HG03045 (cell line): Measurements from ENCODE around the gene RIIAD1.
"Not testable (repeated sequence)": the region's sequence is repeated elsewhere in the genome, so short reads cannot be mapped to it uniquely, and the experiment has no call there.

Experiments
- ATAC-seq: cut with Tn5 transposase; IDR thresholded peaks from one replicate; pipeline ENCODE4 v1.9.1; 2021; ENCODE audit warnings: mild to moderate bottlenecking, moderate library complexity; ENCODE audit not compliant: unreplicated experiment

RIIAD1 gene

DNA sequence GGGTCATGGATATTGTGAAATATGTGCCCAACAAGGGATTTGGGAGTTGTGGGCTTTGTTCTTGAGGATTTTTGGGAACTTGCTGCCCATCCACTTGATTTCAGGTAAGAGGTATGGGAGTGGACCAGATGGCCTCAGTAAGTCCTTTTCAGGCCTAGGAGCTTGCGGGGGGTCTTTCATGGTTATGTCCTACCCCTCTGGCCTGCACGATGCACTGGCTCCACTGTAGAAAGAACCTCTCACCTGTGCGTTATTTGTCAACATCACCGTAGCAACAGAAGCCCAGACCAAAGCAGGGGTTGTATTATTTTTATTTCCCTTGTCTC, 8.6 kb downstream of the RIIAD1 start:
- ATAC-seq, result no peak

DNA sequence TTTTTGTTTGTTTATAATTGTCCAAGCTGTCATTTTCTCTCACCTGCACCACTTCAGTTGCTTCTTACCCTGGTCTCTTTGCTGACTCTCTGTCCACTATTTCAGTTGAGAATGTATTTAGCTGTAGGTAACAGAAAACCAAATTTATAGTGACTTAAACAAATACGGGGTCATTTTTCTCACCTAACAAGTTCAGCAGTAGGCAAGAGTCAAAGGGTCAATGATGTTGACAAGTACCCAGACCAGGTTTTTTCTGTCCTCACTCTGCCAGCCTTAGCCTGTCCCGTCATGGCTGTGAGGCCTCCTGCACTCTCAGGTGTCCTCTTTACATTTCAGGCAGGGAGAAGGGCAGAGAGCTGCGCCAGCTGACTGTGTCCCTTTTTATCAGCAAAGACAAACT, 11.8 kb downstream of the RIIAD1 start:
- ATAC-seq, result no peak

DNA sequence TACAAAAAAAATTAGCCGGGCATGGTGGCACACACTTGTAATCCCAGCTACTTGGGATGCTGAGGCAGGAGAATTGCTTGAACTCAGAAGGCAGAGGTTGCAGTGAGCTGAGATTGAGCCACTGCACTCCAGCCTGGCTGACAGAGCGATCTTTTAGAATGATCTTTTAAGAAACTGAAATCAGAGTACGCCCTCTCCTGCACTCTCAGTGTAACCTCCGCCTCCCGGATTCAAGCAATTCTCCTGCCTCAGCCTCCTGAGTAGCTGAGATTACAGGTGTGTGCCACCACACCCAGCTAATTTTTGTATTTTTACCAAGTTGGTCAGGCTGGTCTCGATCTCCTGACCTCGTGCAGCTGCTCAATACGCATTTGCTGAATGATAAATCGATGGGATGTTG, 12.7 kb downstream of the RIIAD1 start:
- ATAC-seq, result not testable (repeated sequence)

DNA sequence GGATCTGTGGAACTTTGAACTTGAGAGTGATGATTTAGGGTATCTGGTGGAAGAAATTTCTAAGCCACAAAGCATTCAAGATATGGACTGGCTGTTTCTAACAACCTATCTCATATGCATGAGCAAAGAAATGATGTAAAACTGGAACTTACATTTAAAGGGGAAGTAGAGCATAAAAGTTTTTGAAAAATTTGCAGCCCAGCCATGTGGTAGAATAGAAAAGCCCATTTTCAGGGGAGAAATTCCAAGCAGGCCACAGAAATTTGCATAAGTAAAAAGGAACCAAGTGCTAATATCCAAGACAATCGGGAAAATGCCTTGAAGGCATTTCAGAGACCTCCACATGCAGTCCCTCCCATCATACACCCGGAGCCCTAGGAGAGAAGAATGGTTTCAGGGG, 15.7 kb downstream of the RIIAD1 start:
- ATAC-seq, result no peak

DNA sequence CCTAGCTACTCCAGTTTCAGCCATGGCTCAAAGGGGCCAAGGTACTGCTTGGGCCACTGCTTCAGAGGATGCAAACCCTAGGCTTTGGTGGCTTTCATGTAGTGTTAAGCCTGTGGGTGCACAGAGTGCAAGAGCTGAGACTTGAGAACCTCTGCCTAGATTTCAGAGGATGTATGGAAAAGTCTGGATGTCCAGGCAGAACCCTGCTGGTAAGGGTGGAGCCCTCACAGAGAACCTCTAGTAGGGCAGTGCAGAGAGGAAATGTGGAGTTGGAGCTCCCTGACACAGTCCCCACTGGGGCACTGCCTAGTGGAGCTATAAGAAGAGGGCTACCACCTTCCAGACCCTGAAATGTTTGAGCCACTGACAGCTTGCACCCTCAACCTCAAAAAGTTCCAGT, 16.2 kb downstream of the RIIAD1 start:
- no peak for ATAC-seq

DNA sequence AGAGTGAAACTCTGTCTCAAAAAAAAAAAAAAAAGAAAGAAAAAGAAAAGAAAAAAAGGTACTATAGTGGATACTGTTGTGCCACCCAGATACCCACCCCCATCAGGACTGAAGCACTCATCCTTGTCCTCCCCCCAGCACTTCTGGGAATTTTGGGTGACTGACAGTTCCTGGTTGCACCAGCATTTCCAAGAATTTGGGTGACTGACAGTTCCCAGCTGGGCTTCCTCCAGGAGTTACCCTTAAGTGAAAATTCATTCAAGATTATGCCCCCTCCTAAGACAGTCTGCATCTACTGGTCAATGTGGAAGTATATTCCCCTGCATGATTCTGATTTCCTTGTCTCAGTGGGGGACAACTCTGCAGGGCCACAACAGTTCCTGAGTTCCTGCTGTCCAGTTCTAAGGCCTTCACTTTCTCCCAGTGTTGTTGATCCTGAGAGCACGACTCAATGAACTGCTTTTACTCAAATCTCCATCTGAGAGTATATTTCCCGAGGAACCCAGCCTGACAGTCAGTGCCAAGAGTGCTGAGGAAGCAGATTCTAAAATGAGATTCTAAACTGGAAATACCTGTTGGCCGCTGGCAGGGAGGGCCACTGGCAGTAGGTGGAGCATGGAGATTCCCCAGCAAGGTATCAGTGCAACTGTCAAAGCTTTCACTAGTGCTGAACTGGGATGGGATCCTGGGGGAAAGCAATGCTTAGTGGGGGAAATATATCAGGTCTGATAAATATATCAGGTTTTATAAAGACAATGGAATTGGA, 18.5 kb downstream of the RIIAD1 start:
- ATAC-seq, result no peak

DNA sequence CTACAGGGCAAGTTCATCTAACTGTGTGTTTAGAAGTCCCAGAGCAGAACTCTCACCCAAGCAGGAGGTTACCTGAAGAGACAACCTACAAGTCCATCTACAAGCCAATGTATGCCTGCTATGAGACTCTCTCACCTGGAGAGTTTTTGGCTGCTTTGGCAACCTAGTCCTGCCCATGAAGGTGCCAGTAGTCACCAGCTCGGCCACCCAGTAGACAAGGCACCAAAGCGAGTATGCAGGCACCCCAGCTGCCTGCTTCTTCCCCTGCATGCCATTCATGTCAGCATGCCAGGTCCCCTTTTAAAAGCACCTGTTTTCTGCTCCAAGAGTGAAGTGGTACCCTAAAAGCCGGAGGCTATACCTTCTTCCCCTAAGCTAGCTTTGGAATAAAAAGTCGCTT, 20.2 kb downstream of the RIIAD1 start:
- no peak for ATAC-seq

DNA sequence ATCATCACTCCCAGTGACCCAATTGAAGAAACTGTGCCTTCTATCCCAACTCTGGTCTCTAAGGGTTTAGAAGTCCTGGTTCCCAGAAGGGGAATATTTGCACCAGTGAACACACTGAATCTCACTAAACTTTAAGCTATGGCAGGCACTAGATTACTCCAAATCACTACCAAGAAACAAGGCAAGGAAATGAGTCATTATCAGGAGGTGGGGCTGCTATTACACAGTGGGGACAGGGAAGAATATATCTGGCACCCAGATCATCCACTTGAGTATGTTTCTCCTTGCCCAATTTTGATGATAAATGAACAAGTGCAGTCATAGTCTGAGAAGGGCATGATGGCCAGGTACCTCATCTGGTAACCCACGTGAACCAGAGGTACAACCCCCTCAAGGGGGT, 35.0 kb downstream of the RIIAD1 start:
- ATAC-seq, result no peak

DNA sequence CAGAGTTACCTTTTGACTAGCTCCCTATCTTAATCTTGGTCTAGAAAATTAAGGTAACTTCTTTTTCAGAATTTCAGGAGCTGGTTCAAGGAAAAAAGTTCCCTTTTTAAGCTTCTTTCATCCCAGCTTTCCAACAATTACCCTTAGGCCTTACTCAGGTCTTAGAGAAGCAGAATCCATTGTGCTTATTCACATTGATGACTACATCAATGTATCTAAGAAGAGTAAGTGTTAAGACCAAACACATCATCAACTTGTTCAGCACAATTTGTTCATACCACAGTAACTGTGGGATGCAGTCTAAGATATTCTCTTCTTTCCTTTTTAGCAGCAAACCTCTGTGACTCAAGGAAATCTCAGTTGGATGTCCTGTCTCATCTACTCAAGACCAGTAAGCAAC, 37.9 kb downstream of the RIIAD1 start:
- ATAC-seq, result no peak

DNA sequence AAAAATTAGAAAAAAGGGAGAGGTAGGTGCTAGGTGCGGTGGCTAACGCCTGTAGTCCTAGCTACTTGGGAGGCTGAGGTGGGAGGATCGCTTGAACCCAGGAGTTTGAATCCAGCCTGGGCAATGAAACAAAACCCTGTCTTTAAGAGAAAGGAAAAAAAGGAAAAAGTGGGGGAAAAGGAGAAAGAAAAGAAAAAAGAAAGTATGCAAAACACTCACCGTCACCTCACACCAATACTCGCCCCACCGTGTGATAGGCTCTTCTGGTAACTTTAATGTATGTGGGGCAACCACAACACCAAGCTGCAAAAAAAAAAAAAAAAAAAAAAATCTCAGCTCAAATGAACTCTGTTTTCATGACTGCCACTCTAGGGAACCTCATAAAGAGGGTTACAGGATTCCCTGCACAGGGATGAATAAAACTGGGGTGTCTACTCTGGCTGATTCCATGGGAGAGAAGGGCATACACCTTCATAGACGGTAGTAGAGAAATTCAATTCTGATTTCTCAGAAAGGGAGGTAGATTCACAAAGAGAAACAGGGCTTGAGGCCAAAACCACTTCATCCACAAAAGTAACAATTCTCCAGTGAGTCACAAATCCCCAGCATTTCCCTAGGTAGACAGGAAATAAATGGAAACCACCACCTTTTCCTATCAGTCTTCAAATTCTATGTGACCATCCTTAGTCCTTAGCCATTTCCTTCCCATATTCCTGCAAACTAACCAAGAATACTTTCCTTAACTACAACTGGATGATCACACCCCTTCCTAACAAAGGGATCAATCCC, 39.5 kb downstream of the RIIAD1 start:
- no peak for ATAC-seq

DNA sequence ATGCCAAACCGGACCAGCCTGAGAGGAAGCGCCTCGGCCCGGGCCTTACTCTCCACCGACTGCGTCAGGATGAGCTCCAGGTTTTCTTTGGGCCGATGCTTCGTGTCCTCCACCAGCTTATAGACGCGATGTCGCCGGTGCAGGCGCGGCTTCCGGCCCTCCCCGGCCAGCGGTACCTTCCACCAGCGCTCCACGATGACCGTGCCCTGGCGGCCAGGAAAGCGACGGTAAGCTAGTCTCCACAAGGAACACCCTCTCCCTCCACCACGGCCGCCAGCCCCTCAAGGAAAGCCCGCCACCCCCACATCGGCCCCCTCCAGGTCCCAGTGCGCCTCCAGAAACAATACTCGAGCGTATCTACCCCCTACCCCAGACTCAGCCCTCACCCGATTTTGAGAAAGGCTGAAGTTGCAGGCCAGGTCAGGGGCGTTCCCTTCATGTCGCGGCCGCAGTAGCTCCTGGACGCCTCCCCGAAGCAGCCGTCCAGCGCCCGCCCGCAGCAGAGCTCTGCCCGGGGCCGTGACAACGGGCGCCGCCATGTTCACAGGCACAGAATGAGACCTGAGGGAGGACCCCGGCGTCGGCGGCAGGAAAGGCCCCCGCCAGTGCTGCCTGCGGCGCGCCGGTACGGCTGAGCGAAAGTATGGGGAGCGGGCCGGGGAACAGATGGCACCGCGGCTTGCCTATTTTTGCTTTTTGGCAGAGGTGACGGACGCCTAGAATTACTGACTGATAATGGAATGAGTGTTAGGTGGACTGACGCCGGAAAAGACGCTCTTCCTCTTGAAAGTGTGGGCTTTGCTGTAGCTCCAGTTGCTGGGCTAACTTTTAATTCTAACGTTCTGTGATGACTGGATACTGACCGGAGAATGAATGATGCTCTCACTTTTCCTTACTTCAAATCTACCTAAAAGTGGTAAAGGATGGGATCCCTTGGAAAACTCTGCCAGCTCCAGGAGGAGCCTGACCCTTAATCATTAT, 41.9 kb downstream of the RIIAD1 start, which contains the start of gene MRPL9:
MRPL9 (minus strand) TSS at position 556 of the 981 bp plus-strand sequence; CDS start at position 539, 17 bp downstream.
- ATAC-seq, result peak; percentile 93

DNA sequence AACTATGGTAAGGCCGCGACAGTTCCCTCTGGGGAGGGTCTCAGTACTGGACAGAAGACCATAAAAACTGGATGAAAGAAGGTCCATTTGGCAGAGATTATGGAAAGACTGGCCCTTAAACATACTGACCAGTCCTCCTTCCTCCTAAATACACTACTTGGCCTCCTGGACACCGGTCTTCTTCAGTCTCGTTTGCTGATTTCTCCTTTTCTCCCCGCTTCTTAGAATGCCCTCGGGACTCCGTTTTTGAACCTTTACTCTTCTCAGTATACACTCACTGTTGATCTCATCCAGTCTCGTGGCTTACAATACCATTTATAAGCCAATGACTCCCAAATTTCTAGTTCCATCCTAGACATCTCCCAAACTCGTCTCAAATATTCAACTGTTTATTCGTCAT, 42.7 kb downstream of the RIIAD1 start:
- ATAC-seq, result no peak

DNA sequence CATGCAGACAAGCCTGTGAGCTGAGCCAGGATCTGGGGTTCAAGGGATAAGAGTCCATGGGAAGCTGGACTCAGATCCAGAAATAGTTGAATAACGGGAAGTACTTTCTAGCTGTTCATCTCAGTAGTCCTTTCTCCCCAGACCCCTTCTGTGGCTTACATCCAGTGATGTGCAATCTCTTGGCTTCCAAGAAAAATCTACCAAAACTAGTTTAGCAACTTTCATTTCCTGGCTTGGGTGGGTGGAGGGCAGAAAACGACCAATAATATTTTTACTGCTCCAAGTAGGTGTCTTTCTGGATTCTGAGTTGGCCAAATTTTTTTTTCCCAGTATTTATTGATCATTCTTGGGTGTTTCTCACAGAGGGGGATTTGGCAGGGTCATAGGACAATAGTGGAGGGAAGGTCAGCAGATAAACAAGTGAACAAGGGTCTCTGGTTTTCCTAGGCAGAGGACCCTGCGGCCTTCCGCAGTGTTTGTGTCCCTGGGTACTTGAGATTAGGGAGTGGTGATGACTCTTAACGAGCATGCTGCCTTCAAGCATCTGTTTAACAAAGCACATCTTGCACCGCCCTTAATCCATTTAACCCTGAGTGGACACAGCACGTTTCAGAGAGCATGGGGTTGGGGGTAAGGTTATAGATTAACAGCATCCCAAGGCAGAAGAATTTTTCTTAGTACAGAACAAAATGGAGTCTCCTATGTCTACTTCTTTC, 47.2 kb downstream of the RIIAD1 start:
- not testable (repeated sequence) for ATAC-seq

DNA sequence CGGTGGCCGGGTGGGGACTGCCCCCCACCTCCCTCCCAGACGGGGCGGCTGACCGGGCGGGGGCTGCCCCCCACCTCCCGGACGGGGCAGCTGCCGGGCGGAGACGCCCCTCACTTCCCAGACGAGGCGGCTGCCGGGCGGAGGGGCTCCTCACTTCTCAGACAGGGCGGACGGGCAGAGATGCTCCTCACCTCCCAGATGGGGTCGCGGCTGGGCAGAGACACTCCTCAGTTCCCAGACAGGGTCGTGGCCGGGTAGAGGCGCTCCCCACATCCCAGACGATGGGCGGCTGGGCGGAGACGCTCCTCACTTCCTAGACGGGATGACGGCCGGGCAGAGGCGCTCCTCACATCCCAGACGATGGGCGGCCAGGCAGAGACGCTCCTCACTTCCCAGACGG, 47.9 kb downstream of the RIIAD1 start:
- ATAC-seq, result not testable (repeated sequence)

DNA sequence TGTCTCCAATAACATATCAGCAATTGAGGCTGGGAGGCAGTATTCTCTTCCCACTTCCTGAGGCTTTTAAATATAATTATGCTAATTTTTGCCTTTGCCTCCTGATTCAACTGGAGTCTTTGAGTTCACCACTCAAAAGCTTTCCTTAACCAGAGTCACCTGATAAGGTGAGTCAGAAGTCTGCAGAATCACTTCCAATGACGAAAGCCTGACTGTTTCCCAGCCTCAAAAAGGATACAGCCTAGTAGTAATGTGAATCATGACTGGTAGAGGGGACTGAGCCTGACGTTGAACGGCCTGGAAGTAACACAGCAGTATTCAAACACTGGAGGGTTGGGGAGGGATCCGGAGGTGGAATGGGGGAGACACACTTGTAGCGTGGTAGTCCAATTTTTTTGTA, 52.4 kb downstream of the RIIAD1 start:
- ATAC-seq, result no peak

DNA sequence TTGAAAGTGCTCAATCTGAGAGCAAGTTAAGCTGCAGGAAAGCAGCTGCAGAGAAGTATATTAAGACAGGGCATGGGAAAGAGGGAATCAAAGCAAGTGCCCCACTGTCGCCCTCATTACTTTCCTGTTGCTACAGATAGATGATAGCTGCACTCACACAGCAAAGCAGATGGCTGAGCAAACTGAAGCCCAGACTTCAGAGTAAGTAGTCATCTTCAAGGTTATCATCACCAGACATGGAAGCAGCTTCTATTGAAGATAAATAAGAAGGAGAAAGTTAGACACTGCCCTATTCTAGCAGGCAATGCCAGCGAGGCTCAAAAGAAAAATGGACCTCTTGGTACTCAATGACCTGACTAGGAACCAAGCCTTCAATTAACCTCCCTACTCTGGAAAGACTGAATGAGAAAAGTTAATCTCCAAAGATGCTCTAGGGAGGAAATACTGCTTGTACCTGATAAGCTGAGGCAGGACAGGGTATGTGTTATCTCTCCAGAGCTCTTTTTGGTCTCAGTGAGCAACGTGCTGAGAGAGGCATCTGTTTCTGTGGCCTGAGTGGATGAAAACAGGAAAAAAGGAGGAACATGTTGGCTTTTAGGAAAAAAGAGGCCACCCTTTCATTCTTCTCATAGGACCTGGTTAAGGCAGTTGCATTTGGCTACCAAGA, 53.1 kb downstream of the RIIAD1 start:
- no peak for ATAC-seq

DNA sequence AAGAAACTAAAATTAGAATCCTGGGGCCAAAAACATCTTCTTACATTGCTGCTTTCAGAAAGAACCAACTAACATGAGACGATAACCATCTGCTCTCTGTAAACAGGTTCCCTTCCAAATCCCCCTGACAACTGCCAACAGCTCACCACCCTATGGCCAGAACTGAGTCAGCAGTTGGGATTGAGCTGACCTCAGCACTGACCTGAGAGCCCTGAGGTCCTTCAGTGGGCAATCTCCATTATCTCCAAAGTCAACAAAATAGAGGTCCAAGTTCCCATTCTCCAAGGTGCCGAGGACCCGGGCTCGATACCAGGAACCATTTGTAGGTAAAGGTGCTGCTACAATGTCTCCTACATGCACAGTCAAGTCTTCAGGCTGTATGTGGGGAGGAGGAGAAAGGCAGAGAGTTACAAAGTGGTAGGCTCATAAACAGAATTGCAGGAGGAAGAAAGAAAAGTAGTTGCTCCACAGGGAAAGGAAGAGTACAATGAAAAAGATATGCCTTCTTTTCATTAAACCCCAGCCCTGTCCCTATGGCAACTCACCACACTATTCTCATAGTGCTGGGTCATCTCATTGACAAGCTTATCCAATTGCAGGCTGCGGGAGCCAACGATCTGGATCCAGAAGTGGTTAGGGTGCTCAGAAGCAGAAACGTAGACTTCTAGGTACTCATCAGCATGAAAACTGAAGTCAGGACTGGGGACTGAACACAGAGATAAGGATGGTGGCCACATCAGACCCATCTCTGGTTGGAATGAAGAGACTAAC, 54.8 kb downstream of the RIIAD1 start:
- no peak for ATAC-seq

DNA sequence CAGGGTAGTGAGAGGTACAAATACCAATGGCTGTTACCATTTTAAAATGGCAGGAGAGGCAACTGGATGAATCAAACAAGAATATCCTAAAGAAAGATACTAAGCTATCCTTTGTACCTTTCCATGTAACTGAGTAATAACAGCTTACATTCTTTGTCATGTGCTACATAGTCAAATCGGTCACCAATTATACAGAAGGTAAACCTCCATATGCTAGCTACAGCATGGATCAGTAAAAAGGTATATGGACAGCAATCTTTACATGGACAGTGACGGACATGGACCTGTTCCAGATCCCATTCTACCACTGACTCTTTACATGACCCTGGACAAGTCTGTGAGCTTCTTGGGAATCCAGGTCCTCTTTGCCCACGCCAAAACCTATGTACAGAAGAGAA, 55.3 kb downstream of the RIIAD1 start:
- no peak for ATAC-seq

DNA sequence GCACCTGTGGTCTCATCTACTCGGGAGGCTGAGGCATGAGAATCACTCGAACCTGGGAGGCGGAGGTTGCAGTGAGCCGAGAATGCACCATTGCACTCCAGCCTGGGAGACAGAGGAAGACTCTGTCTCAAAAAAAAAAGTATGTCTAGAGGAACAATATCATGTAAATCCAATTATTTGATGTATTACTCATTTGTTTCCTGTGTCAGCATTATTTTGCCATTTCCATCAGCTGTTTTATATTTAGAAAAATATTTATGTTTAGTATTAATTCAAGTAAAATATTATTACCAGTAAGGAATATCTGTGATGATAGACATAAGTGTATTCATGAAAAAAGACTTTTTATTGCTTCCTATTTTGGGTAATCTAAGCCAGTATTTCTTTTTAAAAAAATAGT, 56.0 kb downstream of the RIIAD1 start:
- no peak for ATAC-seq
